ENCODE data around the gene PIK3C2B.
A peak's percentile ranks its signal among the peaks of the same experiment; 100 is the strongest.

The PIK3C2B gene

DNA sequence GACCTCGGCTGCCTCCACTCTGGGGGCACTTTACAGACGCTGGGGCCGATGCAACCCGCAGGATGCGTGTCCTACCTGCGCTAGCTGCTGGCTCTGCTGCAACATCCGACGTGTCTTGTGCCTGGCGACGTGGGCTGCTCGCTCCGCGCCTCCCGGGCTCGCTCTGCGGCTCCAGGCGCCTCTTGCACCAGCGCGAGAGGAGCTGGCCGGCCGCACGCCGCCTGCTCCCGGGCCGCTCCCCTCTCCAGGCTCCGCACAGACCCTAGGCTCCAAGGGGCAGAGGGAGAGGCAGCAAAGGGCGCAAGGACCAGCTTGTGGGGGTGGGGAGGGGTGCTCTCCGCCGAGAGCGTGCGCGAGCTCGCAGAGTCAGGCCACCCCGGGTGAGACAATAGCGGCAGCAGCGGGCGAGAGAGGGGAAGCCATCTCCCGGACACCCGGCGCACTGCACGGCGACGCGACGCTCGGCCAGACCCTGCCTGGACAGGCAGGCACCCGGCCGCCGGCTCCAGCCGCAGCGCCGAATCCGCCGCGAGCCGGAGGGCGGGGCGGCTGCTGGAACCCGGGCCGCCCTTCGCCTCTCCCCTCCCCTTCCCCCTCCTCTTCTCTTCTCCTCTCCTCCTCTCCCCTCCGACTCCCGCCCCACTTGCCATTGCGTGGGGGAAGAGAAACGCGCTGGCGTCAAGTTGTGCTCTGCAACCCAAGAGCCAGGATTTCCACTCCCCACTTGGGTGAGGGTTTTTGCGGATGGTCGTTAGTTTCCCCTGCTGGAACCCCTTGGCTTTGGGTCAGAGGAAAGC lies at the start of gene PIK3C2B:
Gene PIK3C2B (minus strand): TSS at position 525 of the 797 bp plus-strand sequence. CDS start 25,003 bp downstream, outside the sequence.
- peak within 1 kb of the TSS; percentile 95 for H3K27ac ChIP-seq
- TF ChIP-seq CTCF (conservative IDR thresholded peaks at IDR 0.05) (peak; percentile 75), ZFX (IDR thresholded peaks at IDR 0.05) (peak; percentile 50; the same call in 1 of the 2 replicates)

GRCh38 chr1:204544321-204544720 lies 49.7 kb upstream of the PIK3C2B start:
- no peak for TF ChIP-seq ZFX (IDR thresholded peaks at IDR 0.05)
- H3K27ac ChIP-seq, result no peak overlapping the region

- no peak overlapping the region for H3K27ac ChIP-seq
- TF ChIP-seq CTCF (conservative IDR thresholded peaks at IDR 0.05) (no peak), ZFX (IDR thresholded peaks at IDR 0.05) (no peak)
These were observed 47.0 kb upstream of the PIK3C2B start for GRCh38 chr1:204541626-204542025.

DNA sequence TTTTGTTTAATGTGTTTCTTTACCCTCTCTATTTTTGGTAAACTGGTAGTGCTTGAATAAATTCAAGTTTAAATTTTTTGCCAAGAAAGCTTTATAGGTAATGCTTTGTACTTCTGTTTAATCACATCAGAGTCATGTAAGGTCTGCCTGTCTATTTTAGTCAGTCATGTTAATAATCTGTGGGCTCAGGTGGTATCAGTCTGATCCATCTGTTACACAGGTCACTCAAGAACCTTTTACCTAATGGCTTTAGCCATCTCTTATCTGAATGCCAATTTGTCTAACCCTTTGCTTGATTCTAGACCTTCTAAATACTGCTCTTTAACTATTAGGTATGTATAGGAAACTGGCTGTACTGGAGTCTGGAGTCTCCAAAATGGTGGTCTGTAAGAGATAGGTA lies 38.2 kb upstream of the PIK3C2B start:
- TF ChIP-seq ZFX (IDR thresholded peaks at IDR 0.05) (no peak), CTCF (conservative IDR thresholded peaks at IDR 0.05) (no peak)
- no peak overlapping the region for H3K27ac ChIP-seq

DNA sequence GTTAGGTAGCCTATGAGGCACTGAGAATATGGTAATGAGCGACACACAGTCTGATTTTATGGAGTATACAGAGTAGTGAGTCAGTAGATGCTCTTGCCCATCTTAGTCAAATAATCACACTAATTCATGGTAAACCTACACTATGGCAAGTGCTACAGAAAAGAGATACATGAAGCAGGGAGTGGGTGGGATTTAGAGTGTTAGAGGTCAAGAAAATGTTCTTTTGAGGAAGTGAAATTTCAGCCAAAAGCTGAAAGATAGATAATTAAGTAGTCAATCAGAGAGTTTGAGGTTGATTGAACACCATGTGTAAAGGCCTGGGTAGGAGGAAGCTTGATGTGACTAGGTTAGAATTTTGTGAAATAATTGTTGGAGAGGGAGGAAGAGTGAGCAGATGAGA lies 36.3 kb upstream of the PIK3C2B start:
- H3K27ac ChIP-seq, result no peak overlapping the region

GRCh38 chr1:204529371-204529895 lies 34.8 kb upstream of the PIK3C2B start:
- no peak for TF ChIP-seq CTCF (conservative IDR thresholded peaks at IDR 0.05)

More for the DNA sequence above, 36.3 kb upstream of the PIK3C2B start:
- TF ChIP-seq ZFX (IDR thresholded peaks at IDR 0.05) (no peak), CTCF (conservative IDR thresholded peaks at IDR 0.05) (no peak)

DNA sequence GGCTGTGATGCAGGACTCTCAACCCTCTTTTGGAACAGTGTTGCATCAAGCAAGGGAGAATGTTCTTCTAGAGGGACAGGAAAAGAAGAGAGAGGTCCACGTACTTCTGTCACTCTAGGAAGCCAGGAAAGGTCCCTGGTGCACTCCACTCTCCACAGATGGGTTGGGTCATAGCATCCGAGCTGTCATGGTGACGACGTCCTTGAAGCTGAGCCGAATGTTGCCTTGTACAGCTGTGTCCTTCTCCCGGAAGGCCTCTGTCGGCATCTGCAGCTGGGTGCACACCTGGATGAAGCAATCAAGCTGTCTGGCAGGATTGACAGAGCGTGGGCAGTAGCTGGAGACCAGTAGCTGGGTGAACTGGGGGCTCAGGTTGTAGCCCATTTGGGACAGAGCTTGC lies 34.1 kb upstream of the PIK3C2B start:
- TF ChIP-seq ZFX (IDR thresholded peaks at IDR 0.05) (no peak), CTCF (conservative IDR thresholded peaks at IDR 0.05) (no peak)
- H3K27ac ChIP-seq, result no peak overlapping the region

More at GRCh38 chr1:204529371-204529895, 34.8 kb upstream of the PIK3C2B start:
- no peak overlapping the region for H3K27ac ChIP-seq
